HG03565 (cell line): ENCODE data around the gene TMEM54.

Source experiments
- ATAC-seq: cut with Tn5 transposase; IDR thresholded peaks from one replicate; pipeline ENCODE4 v1.9.1; 2021; ENCODE audit warnings: mild to moderate bottlenecking, moderate library complexity; ENCODE audit not compliant: unreplicated experiment

The TMEM54 gene

DNA sequence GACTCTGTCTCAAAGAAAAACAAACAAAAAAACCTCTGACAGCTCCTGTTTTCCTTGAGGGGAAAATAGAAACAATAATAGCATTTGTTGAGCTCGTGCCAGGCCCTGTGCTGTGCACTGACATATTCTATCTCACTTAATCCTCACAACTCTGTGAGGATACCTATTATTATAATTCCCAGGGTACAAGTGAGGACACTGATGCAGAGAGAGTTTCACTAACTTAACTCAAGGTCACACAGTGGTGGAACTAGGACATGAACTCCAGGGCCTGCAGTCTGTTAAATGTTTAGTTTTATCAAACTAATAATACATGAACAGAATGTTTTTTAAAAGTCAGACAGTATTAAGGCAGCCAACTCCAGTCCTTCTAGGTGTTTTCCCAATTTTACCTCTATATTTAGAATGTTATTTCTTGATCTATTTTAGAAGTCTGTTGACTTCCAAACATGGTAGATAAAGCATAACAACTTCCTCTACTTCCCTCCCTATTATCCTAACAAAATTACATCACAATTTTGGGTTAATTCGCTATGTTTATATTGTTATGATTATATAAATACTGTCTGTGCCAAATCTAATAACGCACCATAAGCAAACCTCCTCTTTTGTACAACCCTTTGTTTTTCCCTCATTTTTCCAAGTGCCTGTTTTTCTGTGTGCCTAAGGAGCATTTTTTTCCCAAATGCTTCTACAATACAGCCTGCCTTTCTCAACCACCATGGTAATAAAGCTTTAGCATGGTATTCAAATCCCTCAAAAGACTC is 35.4 kb downstream of the TMEM54 start:
- no peak for ATAC-seq

DNA sequence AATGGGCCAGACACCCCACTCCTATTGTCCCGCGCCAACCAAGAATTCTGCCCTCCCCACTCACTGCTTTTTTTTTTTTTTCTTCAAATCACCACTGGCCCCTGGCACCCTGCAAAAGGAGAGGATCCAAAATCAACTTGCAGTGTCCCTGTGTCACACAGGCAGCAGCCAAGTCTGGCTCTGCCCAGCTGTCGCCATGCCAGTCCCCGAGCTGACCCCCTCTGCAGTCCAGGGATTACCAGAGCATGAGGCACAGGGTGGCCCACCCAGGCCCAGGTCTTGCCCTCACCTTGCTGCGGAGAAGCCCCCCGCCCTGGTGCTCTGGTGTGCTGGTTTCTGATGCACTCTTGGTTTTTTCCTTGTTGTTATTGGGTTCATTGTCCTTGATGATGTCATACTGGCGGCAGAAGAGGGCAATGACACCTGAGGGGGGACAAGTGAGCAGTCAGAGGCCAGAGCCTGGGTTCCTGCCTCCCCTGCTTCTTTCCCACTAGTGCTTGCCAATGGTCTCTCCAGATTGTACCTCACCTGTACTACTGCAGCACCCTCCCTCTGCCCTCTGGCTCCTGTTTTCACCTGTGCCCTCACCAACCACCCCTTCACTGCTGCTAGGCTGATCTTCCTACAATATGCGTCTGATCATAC is 36.7 kb downstream of the TMEM54 start:
- no peak for ATAC-seq

DNA sequence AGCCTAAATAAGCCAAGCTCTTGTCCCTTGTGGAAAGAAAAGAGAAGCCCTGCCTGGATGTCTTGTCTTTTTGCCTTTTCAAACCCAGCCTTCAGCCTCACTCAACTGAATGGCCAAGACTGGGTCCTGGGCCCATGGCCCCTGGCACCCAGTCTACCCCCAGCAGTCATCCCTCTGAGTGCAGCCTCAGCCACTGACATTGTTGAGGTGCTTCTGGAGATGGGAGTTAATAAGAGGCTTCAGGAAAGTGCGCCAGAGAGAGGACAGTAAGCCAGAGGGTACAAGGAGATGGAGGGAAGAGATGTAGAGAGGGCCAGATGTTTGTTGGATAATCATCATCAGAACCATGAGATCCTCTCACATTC is 37.3 kb downstream of the TMEM54 start:
- no peak for ATAC-seq

DNA sequence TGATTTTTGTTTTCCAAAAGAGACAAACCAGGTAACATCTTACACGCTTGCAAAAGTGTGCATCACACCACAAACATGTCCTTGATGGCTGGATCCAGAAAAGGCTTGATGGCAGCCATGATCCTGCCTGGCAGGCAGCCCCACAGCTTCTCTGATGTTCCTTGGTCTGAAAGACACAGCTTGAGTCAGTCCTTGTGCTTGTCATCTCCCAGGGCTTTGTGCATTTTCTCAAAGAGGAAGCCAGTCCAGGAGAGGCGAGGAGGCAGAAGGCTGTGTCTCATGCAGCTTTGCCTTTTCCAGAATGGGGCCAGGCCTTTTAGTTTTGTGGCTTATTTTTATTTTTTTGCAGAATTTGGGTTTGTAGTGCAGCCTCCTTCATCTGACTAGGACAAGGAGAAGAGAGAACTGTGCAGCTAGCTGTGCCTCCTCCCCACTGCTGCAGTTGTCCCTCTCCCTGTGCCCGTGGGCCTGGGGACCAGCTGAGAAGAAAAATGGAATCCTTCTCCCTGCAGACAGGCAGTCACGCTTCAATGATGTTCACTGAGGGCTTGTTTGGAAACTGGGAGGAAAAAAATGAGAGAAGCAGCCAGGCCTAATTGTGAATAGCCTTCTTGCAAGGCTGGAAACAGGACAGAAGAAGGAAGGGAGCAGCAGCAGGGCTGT is 37.8 kb downstream of the TMEM54 start:
- no peak for ATAC-seq

DNA sequence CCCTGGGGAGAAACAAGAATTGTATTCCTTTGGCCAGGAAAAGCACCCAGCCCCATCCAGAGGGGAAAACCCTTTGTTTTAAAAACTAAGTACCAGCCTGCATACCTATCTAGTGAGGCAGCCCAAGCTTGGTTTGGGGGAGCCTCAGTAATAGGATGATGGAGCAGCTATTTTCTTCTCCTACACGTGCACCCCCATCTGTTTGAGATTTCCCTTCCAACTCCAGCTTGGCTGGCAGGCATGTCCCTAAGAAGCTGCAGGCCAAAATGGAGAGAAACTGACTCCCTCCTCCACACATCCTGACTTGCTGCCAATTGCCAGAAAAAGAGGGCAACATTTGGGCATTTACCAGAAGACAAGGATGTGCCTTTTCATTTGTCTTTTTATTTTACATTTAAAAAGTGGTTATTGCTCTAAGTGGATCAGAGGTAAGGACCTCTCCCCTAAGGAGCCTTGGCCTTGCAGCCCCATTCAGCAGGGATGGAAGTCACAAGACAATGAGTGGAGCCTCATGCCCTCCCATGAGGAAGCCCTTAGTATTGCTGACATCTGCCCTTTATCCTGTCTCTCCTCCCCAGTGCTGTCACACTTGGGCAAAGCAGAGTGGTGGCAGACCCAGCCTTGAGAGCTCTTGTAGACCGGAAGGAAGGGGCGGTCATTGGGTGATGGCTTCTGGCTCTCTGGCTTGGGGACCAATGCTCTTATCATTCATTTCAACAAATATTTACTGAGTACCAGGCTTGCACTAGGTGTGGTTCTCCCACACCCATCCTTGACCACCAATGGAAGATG is 39.1 kb downstream of the TMEM54 start:
- ATAC-seq: no peak

DNA sequence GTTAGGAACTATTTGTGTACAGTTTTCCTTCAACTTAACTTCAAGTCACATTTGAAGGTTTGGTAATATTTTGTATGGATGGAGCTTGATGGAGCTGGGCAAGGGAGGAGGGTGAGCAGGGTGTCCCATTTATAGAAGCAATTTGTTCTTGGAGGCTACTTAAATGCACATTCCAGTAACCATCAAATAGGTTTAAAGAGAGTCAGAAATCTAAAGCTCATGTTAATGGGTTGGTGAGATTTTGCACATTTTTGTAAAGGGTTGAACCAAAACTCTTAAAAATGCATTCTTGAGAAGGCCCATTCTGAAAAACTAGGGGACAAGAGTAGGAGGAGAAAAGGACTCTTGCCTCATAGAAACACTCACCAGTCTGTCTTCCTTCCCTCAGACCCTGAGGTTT is 40.6 kb downstream of the TMEM54 start:
- no peak for ATAC-seq

DNA sequence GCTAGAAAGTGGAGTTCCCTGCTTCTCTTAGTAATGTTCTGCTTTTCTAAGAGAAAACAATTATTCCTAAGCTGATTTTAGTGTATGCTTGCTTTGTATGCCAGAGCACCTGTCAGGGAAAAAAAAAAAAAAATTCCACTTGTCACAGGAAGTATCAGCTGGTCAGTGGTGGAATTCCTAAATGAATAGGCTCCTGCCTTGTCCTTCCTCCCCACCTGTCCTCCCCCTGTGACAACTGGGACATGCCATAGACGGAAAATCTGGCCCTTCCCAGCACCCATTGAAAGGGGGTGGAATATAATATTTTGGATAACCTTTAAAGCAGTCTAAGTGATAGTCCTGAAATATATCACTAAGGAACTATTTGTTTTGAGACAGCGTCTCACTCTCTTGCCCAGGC is 41.3 kb downstream of the TMEM54 start:
- no peak for ATAC-seq

DNA sequence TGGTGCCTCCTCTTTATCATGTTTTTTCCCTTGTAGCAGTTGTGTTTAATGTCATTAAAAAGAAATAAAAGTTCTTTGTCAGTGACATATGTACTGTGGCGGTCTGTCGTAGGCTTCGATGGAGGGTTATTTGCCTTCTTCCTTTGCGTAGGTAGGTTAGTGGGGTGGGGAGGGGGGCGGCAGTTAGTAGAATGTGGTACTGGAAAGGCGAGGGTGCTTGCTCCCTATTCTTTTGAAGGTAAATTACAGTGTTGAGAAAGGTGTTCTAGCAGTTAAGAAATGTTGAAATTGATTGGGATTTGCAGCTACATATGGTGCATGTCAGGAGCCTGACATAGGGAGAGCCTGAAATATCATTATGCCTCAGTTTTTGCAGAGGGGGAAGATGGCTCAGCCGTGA is 42.4 kb downstream of the TMEM54 start:
- no peak for ATAC-seq

DNA sequence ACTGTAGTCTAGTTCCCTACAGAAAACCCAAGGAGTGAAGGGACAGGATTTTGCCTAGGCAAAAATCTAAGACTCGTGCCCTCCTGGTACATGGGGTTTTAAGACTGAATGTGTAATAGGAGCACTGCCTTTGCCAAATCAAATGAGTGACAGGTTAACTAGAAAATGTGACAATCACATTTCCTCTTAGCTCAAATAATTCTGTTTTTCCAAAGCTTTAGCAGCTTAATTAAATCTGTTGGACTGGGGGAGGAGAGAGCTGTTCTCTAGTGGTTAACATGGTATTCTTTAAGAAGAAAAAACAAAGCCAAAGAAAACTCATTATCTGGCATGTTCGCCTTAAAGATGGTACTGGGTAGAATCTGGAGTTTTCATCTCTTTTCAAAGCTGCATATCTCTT is 43.1 kb downstream of the TMEM54 start:
- ATAC-seq: no peak

DNA sequence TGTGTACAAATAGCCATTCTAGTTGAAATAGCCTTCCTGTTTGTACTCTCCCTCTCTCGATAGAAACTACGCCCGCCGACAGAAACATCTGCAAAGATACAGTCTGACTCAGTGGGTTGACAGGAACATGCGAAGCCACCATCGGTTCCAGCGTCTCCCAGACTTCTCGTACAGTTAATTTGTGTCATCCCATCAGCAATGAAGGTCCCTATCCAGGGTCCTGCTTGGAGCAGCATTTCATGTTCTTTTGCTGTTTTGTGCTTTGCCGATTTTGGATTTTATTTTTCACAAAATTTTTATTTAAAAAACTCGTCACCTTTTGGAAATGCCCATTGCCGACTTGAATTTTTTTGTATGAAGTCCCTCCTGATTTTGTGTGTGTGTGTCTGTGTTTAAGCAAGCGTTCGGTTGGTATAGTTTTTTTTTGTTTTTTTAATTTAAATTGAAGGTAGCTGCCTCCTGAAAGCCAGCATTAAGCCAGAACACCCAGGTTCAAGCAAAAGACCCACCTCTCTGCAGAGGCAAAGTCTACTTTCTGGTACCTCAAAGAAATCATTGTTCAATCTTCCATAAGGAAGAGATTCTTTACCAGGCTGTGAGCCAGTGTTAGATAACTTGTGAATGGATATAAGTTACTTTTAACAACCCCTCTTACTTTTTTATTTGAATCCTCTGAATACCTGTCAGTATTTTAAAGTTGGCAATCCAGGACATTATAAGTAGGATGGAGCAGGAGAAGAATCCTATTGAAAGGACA is 45.1 kb downstream of the TMEM54 start:
- no peak for ATAC-seq

DNA sequence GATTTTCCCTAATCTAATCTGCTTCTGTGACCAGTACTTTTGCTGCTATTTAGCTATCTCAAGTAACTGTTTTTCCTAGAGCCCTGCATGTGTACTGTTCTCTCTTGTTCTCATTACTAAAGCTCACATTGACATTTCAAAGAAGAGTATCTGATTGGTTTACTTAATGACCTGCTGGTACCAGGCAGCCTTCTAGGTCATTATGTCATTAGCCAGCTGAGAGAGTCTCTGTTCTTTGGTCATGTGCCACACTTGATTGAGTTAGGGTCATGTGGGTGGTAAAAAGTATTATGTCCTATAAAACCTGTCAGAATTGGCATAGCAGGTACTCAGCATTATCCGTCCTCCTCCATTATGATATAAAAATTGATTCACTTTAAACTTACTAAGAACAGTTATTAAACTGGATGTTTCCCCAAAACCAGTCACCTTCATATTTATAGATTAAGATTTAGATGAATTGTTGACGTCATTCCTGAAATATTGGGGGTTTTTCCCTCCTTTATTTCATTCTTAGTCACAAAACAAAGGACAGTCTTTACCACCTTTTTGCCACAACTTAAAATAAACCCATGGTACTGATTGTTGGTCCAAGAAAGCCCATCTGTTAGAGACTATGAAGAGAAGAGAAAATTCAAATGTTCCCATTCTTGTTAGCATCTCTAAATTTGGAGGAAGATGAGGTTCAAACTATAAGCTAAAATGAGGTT is 52.7 kb downstream of the TMEM54 start:
- no peak for ATAC-seq
